Peyer's patch (tissue), 4 donors: ENCODE measurements around the gene RAB7B. TPM values are rescaled to one million over a fixed set of nuclear protein-coding genes. Genes with fewer than 3 reads are reported as not detected.

Source experiments
- DNase-seq, 3 donors: peaks; one replicate each; pipeline ENCODE4 v3.0.0-alpha.2; 2017 to 2019
- H3K27ac ChIP-seq, 4 donors: fragments of 200-600 bp; sonication (generic); one replicate each; pipeline ENCODE4 v1.5.1; 2016 to 2019
- H3K27me3 ChIP-seq, 2 donors: fragments of 200-600 bp; sonication (generic); one replicate each; pipeline ENCODE4 v1.5.1; 2019
- H3K36me3 ChIP-seq, 3 donors: fragments of 200-600 bp; sonication (generic); one replicate each; pipeline ENCODE4 v1.5.1; 2016 to 2019
- H3K4me1 ChIP-seq, 4 donors: fragments of 200-600 bp; sonication (generic); one replicate each; pipeline ENCODE4 v1.5.1; 2016 to 2019
- H3K4me3 ChIP-seq, 4 donors: fragments of 200-600 bp; sonication (generic); 1 replicate in 3 of 4; 2 replicates in 1 of 4; pipeline ENCODE4 v1.5.1; 2016 to 2019; ENCODE audit warnings: mild to moderate bottlenecking in 1 of 4
- H3K9me3 ChIP-seq, 4 donors: fragments of 200-600 bp; sonication (generic); one replicate each; pipeline ENCODE4 v1.5.1; 2016 to 2019; ENCODE audit warnings: mild to moderate bottlenecking in 1 of 4
- POLR2A ChIP-seq, 2 donors: fragments of 450-650 bp; IDR thresholded peaks; one replicate each; pipeline ENCODE4 v1.5.1; 2017; ENCODE audit warnings: antibody characterized with exemption in 2 of 2, mild to moderate bottlenecking in 2 of 2, moderate library complexity in 2 of 2
- total RNA-seq, 4 donors: library from RNA; depleted of rRNA; stranded (reverse); fragments of >200 nt; gene quantifications; one replicate each; pipeline ENCODE4 v1.1.0, GENCODE V29; 2016
- TF ChIP-seq, protein P1 (sequence below), 6 experiments: fragments of 450-650 bp in 4 of 6; fragments of 200-600 bp in 2 of 6; sonication (generic) in 1 of 6; IDR thresholded peaks; one replicate each; pipeline ENCODE4 v1.5.1; 2017 to 2019; ENCODE audit warnings: antibody characterized with exemption in 6 of 6, mild to moderate bottlenecking in 3 of 6, moderate library complexity in 1 of 6

Gene RAB7B
- total RNA-seq, 4 donors from 2014 or later, result 0.35 to 0.47 (median 0.40) TPM; not detected in 1

DNA sequence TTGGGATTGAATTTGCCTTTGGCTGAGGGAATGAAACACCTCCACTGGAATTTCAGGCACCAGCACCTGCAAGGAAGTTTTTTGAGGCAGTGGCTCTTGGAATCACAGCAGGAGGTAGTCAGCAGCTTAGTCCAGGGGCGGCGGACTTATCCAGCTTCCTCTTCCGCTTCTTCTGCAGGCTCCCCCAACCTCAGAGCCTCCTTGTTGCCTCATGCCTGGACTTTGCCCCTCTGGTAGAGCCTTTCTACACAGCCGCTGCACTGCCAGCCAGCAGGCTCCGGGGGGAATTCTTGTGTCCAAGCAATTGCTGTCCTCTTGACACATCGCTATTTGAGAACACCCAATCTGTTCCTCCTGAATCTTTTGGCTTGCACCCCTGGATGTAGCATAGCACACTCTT, 45.4 kb upstream of the RAB7B start:
- TF ChIP-seq, protein P1, sequence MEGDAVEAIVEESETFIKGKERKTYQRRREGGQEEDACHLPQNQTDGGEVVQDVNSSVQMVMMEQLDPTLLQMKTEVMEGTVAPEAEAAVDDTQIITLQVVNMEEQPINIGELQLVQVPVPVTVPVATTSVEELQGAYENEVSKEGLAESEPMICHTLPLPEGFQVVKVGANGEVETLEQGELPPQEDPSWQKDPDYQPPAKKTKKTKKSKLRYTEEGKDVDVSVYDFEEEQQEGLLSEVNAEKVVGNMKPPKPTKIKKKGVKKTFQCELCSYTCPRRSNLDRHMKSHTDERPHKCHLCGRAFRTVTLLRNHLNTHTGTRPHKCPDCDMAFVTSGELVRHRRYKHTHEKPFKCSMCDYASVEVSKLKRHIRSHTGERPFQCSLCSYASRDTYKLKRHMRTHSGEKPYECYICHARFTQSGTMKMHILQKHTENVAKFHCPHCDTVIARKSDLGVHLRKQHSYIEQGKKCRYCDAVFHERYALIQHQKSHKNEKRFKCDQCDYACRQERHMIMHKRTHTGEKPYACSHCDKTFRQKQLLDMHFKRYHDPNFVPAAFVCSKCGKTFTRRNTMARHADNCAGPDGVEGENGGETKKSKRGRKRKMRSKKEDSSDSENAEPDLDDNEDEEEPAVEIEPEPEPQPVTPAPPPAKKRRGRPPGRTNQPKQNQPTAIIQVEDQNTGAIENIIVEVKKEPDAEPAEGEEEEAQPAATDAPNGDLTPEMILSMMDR (IDR thresholded peaks at IDR 0.05), result no peak
- no peak for TF ChIP-seq POLR2A (IDR thresholded peaks at IDR 0.05)
- H3K27ac ChIP-seq, result peak overlapping the region in 2 of 4 donors; percentile 20 to 74

DNA sequence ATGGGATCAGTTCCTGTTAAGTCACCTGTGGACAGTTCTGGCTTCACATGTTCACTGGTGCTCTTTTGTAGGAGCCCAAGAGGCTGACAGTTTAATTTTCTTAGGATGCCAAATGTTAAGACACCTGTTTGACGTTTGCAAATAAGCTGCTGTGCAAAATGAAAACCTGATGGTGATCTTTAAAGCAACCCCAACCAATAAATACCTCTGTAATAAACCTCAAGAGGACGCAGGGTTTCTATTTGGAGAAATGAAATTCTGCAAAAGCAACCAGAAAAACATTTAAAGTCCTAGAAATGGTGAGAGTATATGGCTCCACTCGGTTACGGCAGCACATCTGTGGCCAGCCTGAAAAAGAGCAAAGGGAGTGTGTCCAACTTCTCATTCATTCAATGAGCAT, 44.1 kb upstream of the RAB7B start:
- Histone ChIP-seq H3K9me3 (no peaks in the 10 kb centered on the region), H3K27ac (peak overlapping the region in 1 of 4 donors; percentile 74), H3K36me3 (no peaks in the 10 kb centered on the region), H3K27me3 (no peaks in the 10 kb centered on the region), H3K4me3 (no peak overlapping the region), H3K4me1 (peaks cover 0 to 11% (median 2%) of the 10 kb centered on the region in 4 donors)
- no peak for DNase-seq
- no peak for TF ChIP-seq POLR2A (IDR thresholded peaks at IDR 0.05)
- TF ChIP-seq, protein P1 (IDR thresholded peaks at IDR 0.05), result no peak

More for the DNA sequence above, 45.4 kb upstream of the RAB7B start:
- Histone ChIP-seq H3K9me3 (no peaks in the 10 kb centered on the region), H3K27me3 (no peaks in the 10 kb centered on the region), H3K36me3 (no peaks in the 10 kb centered on the region), H3K4me3 (no peak overlapping the region), H3K4me1 (peaks cover 0 to 12% (median 2%) of the 10 kb centered on the region in 4 donors)
- peak in 2 of 3 donors; percentile 73 to 81 for DNase-seq

DNA sequence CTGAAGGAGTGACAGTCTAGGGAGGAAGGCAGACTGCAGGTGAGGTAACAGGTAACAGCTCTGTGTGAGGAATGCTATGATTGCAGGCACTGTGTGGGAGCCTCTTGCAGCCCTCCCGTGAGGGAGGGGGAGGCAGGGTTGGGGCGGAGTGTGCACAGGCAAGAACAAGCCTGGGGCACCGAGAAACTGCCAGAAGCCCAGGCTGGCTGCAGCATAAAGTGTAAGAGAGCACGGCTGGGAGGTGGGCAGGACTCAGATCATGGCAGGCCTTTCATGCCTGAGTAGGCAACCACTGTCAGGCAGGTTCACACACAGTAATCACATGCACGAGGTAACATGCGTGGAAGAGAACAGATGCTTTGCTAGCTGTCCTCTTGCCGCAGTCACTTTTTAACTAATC, 38.4 kb upstream of the RAB7B start:
- Histone ChIP-seq H3K36me3 (no peaks in the 10 kb centered on the region), H3K27me3 (no peaks in the 10 kb centered on the region), H3K4me3 (no peak overlapping the region), H3K27ac (peak overlapping the region in 2 of 4 donors; percentile 4 to 75), H3K9me3 (no peaks in the 10 kb centered on the region), H3K4me1 (peaks cover 0 to 14% (median 2%) of the 10 kb centered on the region in 4 donors)
- peak in 2 of 3 donors; percentile 86 for DNase-seq
- TF ChIP-seq, protein P1 (IDR thresholded peaks at IDR 0.05), result no peak
- no peak for TF ChIP-seq POLR2A (IDR thresholded peaks at IDR 0.05)

DNA sequence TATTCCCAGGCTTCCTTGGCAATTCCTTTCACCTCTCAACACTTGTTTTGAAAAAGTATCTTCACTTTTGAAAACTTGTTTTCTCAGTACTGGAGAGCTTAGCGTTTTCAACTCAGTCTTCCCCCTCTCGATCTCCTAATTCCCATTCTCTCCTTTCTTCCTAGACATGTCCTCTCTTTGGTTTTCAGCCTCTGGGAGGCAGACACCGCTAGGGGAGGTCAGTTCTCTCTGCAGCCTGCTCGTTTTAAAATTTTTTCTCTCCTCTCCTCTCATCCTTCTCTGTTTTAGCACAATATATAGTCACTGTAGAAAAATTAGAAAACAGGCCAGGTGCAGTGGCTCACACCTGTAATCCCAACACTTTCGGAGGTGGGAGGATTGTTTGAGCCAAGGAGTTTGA, 37.1 kb upstream of the RAB7B start:
- no peak for DNase-seq
- H3K4me1 ChIP-seq, result peaks cover 0 to 14% (median 2%) of the 10 kb centered on the region in 4 donors
- H3K4me3 ChIP-seq, result no peak overlapping the region
- peak overlapping the region in 2 of 4 donors; percentile 11 to 75 for H3K27ac ChIP-seq
- H3K27me3 ChIP-seq, result no peaks in the 10 kb centered on the region
- H3K9me3 ChIP-seq, result no peaks in the 10 kb centered on the region
- TF ChIP-seq, protein P1 (IDR thresholded peaks at IDR 0.05), result no peak
- TF ChIP-seq POLR2A (IDR thresholded peaks at IDR 0.05), result no peak
- H3K36me3 ChIP-seq, result no peaks in the 10 kb centered on the region

DNA sequence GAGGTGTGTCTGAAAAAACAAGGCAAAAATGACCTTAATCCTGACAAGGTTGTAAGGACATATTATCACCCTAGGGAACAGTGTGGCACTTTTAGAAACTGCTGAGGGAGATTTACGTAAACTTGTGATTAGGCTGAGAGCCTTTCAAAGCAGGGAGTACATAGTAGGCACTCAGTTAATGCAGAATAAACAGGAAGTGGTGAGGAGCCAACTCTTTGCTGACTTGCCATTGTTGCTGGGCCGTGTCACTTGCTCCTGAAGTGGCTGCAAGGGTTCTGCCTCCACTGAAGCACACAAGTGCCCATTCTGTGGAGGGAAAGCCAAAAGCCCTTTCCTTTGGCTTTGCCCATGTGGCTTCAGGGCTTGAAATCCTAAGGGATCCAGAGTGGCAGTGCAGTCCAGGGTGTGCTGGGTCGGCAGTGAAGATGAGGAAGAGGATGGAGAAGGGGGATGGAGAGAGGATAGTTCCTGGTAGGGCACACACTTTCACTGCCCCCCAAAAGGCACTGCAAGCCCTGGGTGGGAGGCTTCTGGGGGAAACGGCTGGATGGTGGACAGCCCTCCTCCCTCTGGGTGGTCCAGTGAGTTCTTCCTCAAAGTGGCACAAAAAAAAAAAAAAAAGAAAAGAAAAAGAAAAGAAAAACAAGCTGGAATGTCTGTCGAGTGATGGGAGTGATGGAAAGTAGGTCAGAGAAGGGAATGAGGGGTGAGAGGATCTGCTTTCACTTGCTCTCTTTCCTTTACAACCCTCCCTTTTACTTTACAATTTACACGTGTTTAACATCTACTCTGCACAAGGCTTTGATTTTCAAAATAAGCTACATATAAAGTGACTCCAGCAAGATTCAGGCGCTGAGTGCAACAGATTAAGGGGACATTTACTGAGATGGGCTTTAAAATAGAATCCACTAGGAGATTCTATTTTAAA, 36.1 kb upstream of the RAB7B start:
- Histone ChIP-seq H3K9me3 (no peaks in the 10 kb centered on the region), H3K4me3 (no peak overlapping the region), H3K36me3 (no peaks in the 10 kb centered on the region), H3K4me1 (peaks cover 0 to 14% (median 3%) of the 10 kb centered on the region in 4 donors), H3K27ac (peak overlapping the region in 2 of 4 donors; percentile 45 to 75), H3K27me3 (no peaks in the 10 kb centered on the region)
- no peak for DNase-seq
- no peak for TF ChIP-seq POLR2A (IDR thresholded peaks at IDR 0.05)
- TF ChIP-seq, protein P1 (IDR thresholded peaks at IDR 0.05), result no peak
